Embryonic facial prominence (tissue), 1 donor: ENCODE data around the gene ARFGAP3.

Experiments used
- DNase-seq: peaks from one replicate; pipeline ENCODE4 v3.0.0-alpha.2; 2016; ENCODE audit errors: extremely low spot score

Gene ARFGAP3

GRCh38 chr22:42884616-42885375 is 27.7 kb upstream of the ARFGAP3 start:
- no peak for DNase-seq

DNA sequence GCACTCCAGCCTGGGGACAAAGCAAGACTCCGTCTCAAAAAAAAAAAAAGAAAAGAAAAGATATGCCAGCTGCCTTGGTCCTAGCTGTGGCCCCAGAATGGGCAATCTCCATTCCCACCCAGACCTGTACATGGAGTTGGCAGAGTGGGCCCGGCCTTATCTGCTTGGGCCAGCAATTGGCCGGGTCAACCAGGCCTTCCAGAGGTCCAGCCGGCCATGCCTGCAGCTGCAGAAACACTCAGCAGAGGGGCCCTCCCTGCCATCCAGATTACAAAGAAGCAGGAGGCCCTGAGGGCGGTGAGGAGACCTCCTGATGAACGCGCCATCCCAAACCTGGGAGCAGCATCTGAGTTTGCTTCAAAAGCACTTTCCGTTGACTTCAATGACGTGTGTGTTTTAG is 26.9 kb upstream of the ARFGAP3 start:
- DNase-seq = no peak

GRCh38 chr22:42883121-42883520 is 26.0 kb upstream of the ARFGAP3 start:
- no peak for DNase-seq

DNA sequence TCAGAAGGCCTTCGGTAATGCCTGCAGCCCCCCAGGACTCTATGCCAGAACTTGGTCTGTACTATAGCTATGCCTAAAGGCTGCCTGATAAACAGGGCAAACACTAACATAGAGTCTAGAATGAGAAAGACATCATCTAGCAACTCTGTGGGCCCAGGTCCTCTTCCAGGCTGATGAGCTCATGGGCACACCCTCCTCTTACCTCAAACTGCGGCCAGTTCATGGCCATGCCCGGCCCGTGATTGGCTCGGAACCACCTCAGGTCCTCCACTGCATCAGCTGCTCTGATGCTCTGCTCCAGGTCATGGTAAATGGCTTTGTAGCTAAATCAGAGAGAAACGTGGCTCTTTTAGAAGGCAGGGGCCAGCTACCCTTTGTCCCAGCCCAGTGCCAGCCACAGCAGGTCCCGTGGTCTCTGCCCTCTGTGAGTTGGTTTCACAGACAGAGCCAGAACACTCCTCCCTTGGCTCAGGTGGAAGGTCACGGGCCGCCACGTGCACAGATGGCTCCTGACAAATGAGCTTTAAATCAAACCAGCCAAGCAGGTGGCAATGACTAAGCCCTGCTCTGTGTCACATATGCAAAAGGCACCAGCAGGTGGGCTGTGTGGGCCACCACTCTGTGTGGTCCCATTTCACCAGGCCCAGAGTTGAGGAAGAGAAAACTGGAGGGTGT is 25.0 kb upstream of the ARFGAP3 start:
- DNase-seq = no peak

DNA sequence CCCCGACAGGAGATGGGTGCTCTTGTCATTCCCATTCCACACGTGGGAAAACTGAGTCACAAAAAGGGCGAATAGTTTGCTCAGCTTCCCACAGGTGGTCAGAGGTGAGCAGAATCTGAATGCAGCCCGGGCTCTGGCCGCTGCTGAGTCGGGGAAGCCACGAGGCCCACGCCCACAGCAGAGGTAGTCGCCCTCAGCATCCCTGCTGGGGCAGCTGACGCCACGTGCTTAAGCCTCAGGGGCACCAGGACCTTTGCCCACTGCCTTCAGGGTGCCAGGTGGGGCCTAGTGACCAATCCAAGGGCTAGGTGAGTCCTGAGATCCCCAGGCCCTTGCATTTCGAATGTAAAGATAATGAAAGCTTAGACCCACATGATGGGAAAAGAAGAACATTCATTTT is 24.2 kb upstream of the ARFGAP3 start:
- no peak for DNase-seq

GRCh38 chr22:42880815-42881214 is 23.7 kb upstream of the ARFGAP3 start:
- no peak for DNase-seq

- DNase-seq = no peak
Measured at GRCh38 chr22:42879371-42880021, 22.4 kb upstream of the ARFGAP3 start.

GRCh38 chr22:42878561-42879305 is 21.7 kb upstream of the ARFGAP3 start:
- DNase-seq = no peak

GRCh38 chr22:42877597-42878340 is 20.7 kb upstream of the ARFGAP3 start:
- DNase-seq = no peak

GRCh38 chr22:42877158-42877557 is 20.1 kb upstream of the ARFGAP3 start:
- DNase-seq = no peak

GRCh38 chr22:42876041-42876440 is 19.0 kb upstream of the ARFGAP3 start:
- DNase-seq = no peak

- no peak for DNase-seq
Measured at GRCh38 chr22:42874010-42874409, 16.9 kb upstream of the ARFGAP3 start.

DNA sequence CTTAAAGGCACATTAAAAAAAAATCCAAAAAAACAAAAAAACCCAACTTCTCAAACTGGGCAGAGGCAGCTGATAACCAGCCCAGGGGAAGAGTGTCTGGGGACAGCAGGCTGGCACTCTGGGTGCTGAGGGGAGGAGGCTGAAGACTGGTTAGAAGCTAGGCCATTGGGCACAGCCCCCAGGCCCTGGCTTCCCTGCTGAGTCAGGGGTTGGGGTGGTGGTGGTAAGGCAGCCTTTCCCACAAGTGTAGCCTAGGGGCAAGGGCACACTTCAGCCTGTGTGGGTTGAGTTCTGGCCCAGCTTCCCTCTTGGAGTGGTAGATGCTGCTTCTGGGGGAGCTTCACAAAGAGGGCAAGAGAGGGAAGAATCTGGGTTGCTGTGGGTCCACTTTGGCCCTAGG is 16.3 kb upstream of the ARFGAP3 start:
- no peak for DNase-seq

DNA sequence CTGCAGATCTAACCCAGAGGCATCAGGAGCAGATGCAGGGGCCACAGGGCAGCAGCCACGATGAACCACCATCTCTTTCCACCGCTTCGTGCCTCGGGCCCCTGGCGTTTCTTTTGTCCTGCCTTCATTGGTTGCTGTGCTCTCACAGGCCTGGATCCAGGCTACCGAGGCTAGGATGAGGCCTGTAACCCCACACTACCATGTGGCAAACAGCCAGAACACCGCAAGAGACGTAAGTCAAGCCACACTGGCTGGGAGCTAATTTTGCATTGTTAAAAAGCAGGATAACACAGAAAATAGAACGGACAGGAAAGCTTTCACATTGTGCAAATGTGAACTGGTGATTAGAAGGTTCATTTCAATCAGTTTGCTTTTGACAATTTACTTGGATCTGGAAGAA is 15.7 kb upstream of the ARFGAP3 start:
- no peak for DNase-seq

DNA sequence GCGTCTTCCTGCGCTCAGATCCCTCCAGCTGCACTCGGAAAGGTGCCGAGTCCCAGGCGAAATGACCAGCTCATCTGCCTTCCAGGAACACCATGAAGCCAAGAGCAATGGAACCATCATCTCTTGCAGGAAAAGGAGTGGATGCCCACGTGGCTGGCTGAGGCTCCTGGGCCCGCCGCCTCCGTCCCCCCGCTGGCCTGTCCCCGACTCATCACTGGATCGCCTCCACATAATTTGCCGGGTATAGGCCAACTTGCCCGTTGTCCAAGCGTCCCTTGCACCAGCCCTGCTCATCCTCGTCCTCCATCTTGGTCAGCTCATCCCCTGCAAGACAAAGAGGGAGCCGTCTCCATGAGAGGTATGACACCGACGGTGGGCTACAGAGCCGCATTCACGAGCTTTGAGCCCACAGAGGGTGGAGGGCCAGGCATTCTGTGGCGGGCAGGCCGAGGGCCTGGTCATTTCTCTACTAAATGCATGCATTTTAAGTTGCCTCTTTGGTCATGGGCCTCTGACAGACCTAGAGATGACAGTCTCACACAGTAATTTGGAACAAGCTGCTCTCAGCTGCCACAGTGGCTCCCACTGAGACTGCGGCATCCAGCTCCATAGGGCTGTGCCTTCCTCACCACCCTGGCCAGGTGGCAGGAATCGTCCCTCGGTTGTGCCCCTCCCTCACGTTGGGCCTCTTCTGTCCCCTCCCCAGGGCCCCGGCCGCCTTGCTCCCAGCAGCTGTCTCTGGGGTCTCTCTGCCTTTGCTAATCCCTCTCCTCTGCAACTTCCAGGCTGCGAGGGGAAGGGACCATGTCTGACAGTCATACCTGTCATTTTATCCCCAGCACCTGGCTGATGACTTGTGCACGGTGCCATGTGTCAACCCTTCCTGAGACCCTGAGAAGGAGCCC is 14.3 kb upstream of the ARFGAP3 start:
- DNase-seq = no peak

- no peak for DNase-seq
Measured at GRCh38 chr22:42869888-42870480, 12.9 kb upstream of the ARFGAP3 start.

DNA sequence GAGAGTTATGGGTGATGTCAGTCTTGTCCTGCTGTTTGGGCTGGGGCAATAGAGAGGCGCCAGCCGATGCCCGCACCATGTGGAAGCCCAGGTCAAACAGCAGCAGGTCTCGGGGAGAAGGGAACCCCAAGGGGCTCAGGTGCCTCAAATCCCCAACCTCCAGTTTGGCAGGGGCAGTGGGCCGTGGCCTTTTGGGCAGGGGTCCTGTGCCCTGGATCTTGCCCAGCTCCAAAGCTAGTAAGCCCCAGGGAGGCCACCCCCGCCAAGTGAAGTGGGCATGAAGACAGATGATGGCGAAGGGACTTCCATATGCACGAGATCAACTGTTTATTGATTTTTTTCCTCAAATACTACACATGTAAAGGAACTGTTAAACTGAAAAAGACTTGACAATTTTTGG is 12.4 kb upstream of the ARFGAP3 start:
- DNase-seq = no peak

DNA sequence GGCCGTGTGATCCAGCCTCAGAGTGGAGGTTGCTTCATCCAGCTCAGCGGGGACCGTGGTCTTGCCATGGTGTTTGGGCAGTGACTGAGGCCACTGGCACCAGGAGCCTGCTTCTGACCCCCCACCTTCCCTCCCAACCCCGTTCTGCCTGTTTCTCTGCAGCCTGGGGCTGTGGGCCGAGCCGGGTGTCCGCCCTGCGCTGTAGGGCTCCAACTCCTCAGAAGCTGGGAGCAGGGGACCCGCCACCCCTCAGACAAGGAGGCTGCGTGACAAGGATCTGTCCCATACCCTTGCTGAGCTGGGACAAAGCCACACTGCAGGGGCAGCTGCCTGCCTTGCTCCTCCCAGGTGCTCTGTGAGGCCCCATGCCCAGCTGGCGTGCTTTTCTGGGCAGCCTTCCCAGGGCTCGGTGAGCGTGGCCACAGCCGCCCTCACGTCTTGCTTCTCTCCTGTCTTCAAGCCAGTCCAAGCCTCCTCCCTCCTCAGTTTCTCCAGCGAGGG is 11.7 kb upstream of the ARFGAP3 start:
- no peak for DNase-seq

DNA sequence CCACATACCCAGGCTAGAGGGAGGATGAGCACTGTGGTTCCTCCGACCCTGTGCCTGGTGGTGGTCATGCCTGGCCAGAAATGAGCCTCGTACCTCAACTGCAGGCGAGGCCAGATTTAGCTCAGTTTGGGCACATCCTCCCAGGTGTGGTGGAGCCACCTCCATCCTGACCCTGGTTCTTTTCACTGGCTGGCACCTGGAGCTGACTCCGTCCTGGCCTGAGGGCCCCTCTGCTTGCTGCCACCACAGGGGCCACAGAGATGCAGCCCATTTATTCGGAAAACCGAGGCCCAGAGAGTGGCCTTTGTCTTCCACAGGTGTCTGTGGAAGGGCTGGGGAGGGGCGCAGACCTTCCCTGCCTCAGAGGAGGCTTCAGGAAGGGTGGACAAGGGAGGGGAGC is 9.0 kb upstream of the ARFGAP3 start:
- DNase-seq = no peak

GRCh38 chr22:42865536-42865935 is 8.5 kb upstream of the ARFGAP3 start:
- no peak for DNase-seq
